ENCODE measurements around the gene CBX7.

The CBX7 gene

DNA sequence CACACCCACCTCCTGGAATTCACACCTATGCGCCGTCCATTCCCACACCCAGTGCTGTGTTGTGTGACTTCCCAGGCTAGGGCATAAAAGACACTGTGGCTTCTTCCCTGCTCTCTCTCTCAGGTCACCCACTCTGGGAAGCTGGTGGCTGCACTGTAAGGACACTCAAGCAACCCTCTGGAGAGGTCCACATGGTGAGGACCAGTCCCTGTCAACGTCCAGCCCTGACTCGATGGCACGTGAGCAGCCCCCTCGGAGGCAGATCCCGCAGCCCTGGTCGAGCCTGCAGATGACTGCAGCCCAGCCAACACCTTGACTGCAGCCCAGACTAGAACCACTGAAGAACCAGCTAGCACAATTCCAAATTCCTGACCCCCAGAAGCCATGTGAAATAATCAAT lies 16.2 kb downstream of the CBX7 start:
- Histone ChIP-seq H4K20me1 (ENCODE audit: insufficient read depth, low read length) (no peaks in the 10 kb centered on the region), H2AFZ (ENCODE audit: low read depth, low read length) (no peak overlapping the region)

DNA sequence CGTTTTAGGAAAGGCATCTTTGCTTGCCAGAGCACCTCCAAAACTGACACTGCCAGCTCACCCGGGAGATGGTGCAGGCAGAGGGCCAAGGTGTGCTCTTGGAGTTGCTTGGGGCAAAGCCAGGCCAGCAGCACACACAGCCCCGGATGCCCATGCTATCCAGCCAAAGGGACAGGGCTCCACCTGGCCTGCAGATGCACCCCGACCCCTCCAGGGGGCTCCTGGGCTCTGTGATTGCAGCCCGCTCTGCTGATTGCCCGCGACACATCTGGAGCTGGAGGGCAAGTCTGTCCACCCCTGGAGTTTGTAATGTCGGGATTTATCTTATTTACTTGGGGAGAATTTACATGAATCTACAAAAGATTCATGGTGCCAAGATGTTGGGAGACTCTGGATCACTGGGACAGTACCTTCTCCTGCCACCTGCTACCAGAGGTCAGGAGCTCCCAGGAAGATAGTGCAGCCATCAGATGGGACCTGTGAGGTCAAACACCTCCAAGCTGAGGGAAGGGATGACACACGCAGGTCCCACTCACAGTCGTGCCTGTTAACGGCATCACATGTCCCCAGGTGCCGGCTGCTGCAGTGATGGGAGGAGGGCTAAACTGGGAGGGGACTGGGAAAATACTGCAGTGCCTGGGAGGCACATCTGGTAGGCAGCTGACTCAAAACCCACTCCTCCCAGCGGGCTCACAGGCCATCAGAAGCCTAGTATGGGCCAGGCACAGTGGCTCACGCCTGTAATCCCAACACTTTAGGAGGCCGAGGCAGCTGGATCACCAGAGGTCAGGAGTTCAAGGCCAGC lies 17.2 kb downstream of the CBX7 start:
- no peak overlapping the region for H3K4me2 ChIP-seq (ENCODE audit: low read length)
- no peaks in the 10 kb centered on the region for H3K79me2 ChIP-seq (ENCODE audit: low read length)
- H3K4me3 ChIP-seq (ENCODE audit: low read length), result no peak overlapping the region
- H3K27me3 ChIP-seq (ENCODE audit: low read depth, low read length), result peaks cover 11% of the 10 kb centered on the region
- H3K27ac ChIP-seq (ENCODE audit: low read length), result no peak overlapping the region
- TF ChIP-seq, protein P1, sequence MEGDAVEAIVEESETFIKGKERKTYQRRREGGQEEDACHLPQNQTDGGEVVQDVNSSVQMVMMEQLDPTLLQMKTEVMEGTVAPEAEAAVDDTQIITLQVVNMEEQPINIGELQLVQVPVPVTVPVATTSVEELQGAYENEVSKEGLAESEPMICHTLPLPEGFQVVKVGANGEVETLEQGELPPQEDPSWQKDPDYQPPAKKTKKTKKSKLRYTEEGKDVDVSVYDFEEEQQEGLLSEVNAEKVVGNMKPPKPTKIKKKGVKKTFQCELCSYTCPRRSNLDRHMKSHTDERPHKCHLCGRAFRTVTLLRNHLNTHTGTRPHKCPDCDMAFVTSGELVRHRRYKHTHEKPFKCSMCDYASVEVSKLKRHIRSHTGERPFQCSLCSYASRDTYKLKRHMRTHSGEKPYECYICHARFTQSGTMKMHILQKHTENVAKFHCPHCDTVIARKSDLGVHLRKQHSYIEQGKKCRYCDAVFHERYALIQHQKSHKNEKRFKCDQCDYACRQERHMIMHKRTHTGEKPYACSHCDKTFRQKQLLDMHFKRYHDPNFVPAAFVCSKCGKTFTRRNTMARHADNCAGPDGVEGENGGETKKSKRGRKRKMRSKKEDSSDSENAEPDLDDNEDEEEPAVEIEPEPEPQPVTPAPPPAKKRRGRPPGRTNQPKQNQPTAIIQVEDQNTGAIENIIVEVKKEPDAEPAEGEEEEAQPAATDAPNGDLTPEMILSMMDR (IDR thresholded peaks at IDR 0.05; ENCODE audit: low read depth, low read length), result peak; percentile 70
- TF ChIP-seq EZH2phosphoT487 (IDR thresholded peaks at IDR 0.05; ENCODE audit: low read depth), result no peak
- H3K36me3 ChIP-seq (replicated peaks; ENCODE audit: low read depth, low read length), result no peaks in the 10 kb centered on the region
- H3K4me1 ChIP-seq (ENCODE audit: low read length), result no peaks in the 10 kb centered on the region
- no peaks in the 10 kb centered on the region for H3K9me3 ChIP-seq (ENCODE audit: insufficient read depth, low read length)
- H2AFZ ChIP-seq (ENCODE audit: low read depth, low read length), result no peak overlapping the region
- no peaks in the 10 kb centered on the region for H4K20me1 ChIP-seq (ENCODE audit: insufficient read depth, low read length)
- H3K9ac ChIP-seq (ENCODE audit: low read length), result no peak overlapping the region

More for the DNA sequence above, 16.2 kb downstream of the CBX7 start:
- Histone ChIP-seq H3K27me3 (ENCODE audit: low read depth, low read length) (peaks cover 11% of the 10 kb centered on the region), H3K4me3 (ENCODE audit: low read length) (no peak overlapping the region), H3K9ac (ENCODE audit: low read length) (no peak overlapping the region), H3K4me1 (ENCODE audit: low read length) (no peaks in the 10 kb centered on the region), H3K9me3 (ENCODE audit: insufficient read depth, low read length) (no peaks in the 10 kb centered on the region), H3K79me2 (ENCODE audit: low read length) (no peaks in the 10 kb centered on the region), H3K27ac (ENCODE audit: low read length) (no peak overlapping the region), H3K36me3 (replicated peaks; ENCODE audit: low read depth, low read length) (no peaks in the 10 kb centered on the region), H3K4me2 (ENCODE audit: low read length) (no peak overlapping the region)
- no peak for TF ChIP-seq EZH2phosphoT487 (IDR thresholded peaks at IDR 0.05; ENCODE audit: low read depth)

DNA sequence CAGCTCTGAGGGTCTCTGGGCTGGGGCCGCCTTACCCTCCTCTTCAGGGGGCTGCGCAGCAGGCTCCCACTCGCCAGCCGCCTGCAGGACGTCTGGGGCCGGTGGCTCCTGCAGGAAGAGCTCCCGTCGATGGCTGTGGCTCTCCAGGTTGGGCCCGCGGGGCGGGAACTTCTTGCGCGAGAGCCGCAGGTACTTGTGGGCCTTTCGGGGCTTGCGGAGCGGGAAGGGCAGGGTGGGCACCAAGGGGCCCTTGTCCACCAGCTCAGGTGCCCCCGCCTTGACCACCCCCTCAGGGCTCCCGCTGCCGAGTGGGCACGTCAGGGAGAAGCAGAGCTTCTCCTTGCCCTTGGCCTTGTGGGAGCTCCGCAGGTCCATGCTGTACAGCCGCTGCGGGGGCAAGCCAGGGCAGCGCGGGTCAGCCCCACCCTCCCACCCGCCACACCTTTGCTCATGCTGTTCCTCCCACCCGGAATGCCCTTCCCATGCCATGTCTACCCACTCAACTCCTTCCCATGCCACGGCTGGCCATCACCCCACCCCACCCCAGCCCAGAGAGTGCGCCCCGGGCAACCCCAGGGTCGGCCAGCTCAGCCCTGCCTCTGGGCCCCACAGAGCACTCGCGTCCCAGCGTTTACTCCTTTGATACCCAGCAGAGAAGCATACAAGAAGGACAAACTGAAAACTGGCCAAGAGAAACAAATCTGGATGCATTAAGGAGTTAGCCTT lies 18.0 kb downstream of the CBX7 start:
- H3K9ac ChIP-seq (ENCODE audit: low read length), result no peak overlapping the region
- peaks cover 11% of the 10 kb centered on the region for H3K27me3 ChIP-seq (ENCODE audit: low read depth, low read length)
- no peak overlapping the region for H3K4me2 ChIP-seq (ENCODE audit: low read length)
- H3K36me3 ChIP-seq (replicated peaks; ENCODE audit: low read depth, low read length), result no peaks in the 10 kb centered on the region
- no peaks in the 10 kb centered on the region for H3K4me1 ChIP-seq (ENCODE audit: low read length)
- H3K27ac ChIP-seq (ENCODE audit: low read length), result no peak overlapping the region
- H4K20me1 ChIP-seq (ENCODE audit: insufficient read depth, low read length), result no peaks in the 10 kb centered on the region
- H3K79me2 ChIP-seq (ENCODE audit: low read length), result no peaks in the 10 kb centered on the region
- no peaks in the 10 kb centered on the region for H3K9me3 ChIP-seq (ENCODE audit: insufficient read depth, low read length)
- TF ChIP-seq, protein P1 (IDR thresholded peaks at IDR 0.05; ENCODE audit: low read depth, low read length), result no peak
- no peak for TF ChIP-seq EZH2phosphoT487 (IDR thresholded peaks at IDR 0.05; ENCODE audit: low read depth)
- H2AFZ ChIP-seq (ENCODE audit: low read depth, low read length), result no peak overlapping the region
- no peak overlapping the region for H3K4me3 ChIP-seq (ENCODE audit: low read length)

DNA sequence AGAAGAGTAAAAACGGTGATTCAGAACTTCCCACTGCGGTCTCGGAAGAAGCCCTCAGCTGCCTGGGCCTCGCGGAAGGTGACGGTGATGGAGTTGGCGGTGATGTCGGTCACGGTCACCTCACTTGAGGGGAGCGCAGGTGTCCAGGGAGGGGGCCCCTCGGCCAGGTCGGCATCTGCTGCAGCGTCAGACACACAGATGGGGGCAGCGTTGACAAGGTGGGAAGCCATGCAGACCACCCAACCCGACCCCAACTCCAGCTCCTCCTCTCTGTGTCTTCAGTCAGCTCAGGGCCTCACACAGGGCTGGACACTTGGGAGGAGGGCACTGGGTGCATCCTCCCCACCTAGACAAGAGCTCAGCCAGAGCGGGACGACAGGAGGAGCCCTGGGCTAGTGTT lies 18.6 kb downstream of the CBX7 start:
- no peaks in the 10 kb centered on the region for H3K9me3 ChIP-seq (ENCODE audit: insufficient read depth, low read length)
- no peaks in the 10 kb centered on the region for H3K79me2 ChIP-seq (ENCODE audit: low read length)
- H4K20me1 ChIP-seq (ENCODE audit: insufficient read depth, low read length), result no peaks in the 10 kb centered on the region
- H3K4me3 ChIP-seq (ENCODE audit: low read length), result no peak overlapping the region
- no peaks in the 10 kb centered on the region for H3K36me3 ChIP-seq (replicated peaks; ENCODE audit: low read depth, low read length)
- no peaks in the 10 kb centered on the region for H3K4me1 ChIP-seq (ENCODE audit: low read length)
- no peak overlapping the region for H3K9ac ChIP-seq (ENCODE audit: low read length)
- H3K4me2 ChIP-seq (ENCODE audit: low read length), result no peak overlapping the region
- TF ChIP-seq EZH2phosphoT487 (IDR thresholded peaks at IDR 0.05; ENCODE audit: low read depth), result no peak
- TF ChIP-seq, protein P1 (IDR thresholded peaks at IDR 0.05; ENCODE audit: low read depth, low read length), result no peak
- peaks cover 15% of the 10 kb centered on the region for H3K27me3 ChIP-seq (ENCODE audit: low read depth, low read length)
- no peak overlapping the region for H2AFZ ChIP-seq (ENCODE audit: low read depth, low read length)
- no peak overlapping the region for H3K27ac ChIP-seq (ENCODE audit: low read length)

All from OCI-LY3 (cell line).